D721Med (cell line): ENCODE measurements around the gene KRT27.

Experiments used
- DNase-seq: peaks from one replicate; pipeline ENCODE4 v3.0.0; 2011; ENCODE audit warnings: low spot score; ENCODE audit not compliant: insufficient read length
- FAIRE-seq: peaks from 2 replicates; lab custom pipeline; 2011; peaks lifted over from hg19 to GRCh38; lab: Jason Lieb, UNC
- CTCF ChIP-seq: IDR thresholded peaks from 2 replicates; pipeline ENCODE4 v1.5.1; 2012; ENCODE audit warnings: mild to moderate bottlenecking, control low read depth; ENCODE audit not compliant: insufficient read depth; ENCODE audit errors: missing control alignments

KRT27 gene

GRCh38 chr17:40782450-40782849, at the start of gene KRT27:
KRT27 (minus strand) TSS chr17:40782550; CDS start chr17:40782493, 57 bp downstream.
- TF ChIP-seq CTCF: no peak

GRCh38 chr17:40830085-40830776, 47.9 kb upstream of the KRT27 start:
- TF ChIP-seq CTCF: no peak
- FAIRE-seq: no peak
- DNase-seq: no peak

More at GRCh38 chr17:40782450-40782849, at the start of gene KRT27:
- FAIRE-seq: no peak
- DNase-seq: no peak

GRCh38 chr17:40828454-40829044, 46.2 kb upstream of the KRT27 start:
- no peak for FAIRE-seq
- no peak for TF ChIP-seq CTCF
- no peak for DNase-seq

- no peak for TF ChIP-seq CTCF
- FAIRE-seq: no peak
- no peak for DNase-seq
These were observed 45.5 kb upstream of the KRT27 start for GRCh38 chr17:40827746-40828453.

- no peak for FAIRE-seq
- no peak for DNase-seq
- no peak for TF ChIP-seq CTCF
These were observed 43.2 kb upstream of the KRT27 start for GRCh38 chr17:40825599-40825998.

GRCh38 chr17:40824015-40824832, 41.9 kb upstream of the KRT27 start:
- TF ChIP-seq CTCF: no peak
- DNase-seq (no peak), FAIRE-seq (no peak)
